ENCODE results near the gene NEU1. TPM values are rescaled to one million over a fixed set of nuclear protein-coding genes. Genes with fewer than 3 reads are reported as not detected.

Gene NEU1
- total and polyA plus RNA-seq, 8 donors = 11.3 to 60.7 (median 23.6) TPM

DNA sequence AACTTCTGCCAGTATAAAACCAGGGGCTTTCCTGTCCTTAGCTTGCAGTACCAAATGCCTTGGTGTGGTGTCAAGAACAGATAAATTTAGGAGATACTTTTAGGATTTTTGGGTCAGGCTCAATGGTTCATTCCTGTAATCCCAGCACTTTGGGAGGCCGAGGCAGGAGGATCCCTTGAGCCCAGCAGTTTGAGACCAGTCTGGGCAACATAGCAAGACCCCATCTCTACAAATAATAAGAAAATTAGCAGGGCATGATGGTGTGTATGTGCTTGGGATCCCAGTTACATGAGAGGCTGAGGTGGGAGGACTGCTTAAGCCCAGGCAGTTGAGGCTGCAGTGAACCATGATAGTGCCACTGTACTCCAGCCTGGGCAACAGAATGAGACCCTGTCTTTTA is 42.4 kb upstream of the NEU1 start:
- Histone ChIP-seq H3K9me3 (no peaks in the 10 kb centered on the region), H3K4me1 (peaks cover 16 to 43% (median 31%) of the 10 kb centered on the region in 4 donors), H3K4me3 (no peak overlapping the region), H3K27me3 (no peaks in the 10 kb centered on the region), H3K27ac (no peak overlapping the region), H3K36me3 (no peaks in the 10 kb centered on the region)
- DNase-seq = no peak
- TF ChIP-seq, protein P1, sequence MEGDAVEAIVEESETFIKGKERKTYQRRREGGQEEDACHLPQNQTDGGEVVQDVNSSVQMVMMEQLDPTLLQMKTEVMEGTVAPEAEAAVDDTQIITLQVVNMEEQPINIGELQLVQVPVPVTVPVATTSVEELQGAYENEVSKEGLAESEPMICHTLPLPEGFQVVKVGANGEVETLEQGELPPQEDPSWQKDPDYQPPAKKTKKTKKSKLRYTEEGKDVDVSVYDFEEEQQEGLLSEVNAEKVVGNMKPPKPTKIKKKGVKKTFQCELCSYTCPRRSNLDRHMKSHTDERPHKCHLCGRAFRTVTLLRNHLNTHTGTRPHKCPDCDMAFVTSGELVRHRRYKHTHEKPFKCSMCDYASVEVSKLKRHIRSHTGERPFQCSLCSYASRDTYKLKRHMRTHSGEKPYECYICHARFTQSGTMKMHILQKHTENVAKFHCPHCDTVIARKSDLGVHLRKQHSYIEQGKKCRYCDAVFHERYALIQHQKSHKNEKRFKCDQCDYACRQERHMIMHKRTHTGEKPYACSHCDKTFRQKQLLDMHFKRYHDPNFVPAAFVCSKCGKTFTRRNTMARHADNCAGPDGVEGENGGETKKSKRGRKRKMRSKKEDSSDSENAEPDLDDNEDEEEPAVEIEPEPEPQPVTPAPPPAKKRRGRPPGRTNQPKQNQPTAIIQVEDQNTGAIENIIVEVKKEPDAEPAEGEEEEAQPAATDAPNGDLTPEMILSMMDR (IDR thresholded peaks at IDR 0.05) = no peak
- TF ChIP-seq EP300 (IDR thresholded peaks at IDR 0.05) (no peak), POLR2AphosphoS5 (IDR thresholded peaks at IDR 0.05) (no peak), POLR2A (IDR thresholded peaks at IDR 0.05) (no peak)
- intact Hi-C loops (cut with DNase I; ENCODE audit: low total_unique reads) = loop anchor here (5.0 kb wide), 1 partner anchor 47 kb away; no protein-coding TSS in a partner anchor
- WGBS, 5 donors = 81 to 100% (median 90%) methylated on average over 1 of the region's 1 CpG

DNA sequence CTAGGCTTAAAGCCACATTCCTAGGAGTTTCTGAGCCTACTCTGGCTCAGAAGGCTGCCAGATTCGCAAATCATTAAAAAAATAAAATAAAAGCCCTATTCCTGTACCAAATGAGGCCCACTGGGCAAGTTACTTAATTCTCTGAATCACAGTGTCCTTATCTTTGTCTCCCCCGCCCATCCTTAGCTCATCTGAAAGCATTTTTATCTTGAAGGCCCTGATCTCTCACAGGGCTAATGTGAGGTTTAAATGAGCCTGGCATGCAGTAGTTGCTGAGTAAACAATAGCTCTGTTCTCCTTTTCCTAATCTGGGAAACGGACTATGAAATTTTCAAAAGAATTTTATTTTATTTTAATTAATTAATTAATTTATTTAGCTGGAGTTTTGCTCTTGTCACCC is 41.3 kb upstream of the NEU1 start:
- WGBS, 5 donors = 65 to 73% (median 69%) methylated on average over 3 of the region's 3 CpGs
- TF ChIP-seq, protein P1 (IDR thresholded peaks at IDR 0.05) = no peak
- TF ChIP-seq EP300 (IDR thresholded peaks at IDR 0.05) = no peak
- no peak for DNase-seq
- Histone ChIP-seq H3K27ac (peak overlapping the region in 3 of 5 donors; percentile 44 to 90 (median 90)), H3K36me3 (no peaks in the 10 kb centered on the region), H3K27me3 (no peaks in the 10 kb centered on the region), H3K4me1 (peaks cover 20 to 54% (median 41%) of the 10 kb centered on the region in 4 donors), H3K4me3 (no peak overlapping the region), H3K9me3 (no peaks in the 10 kb centered on the region)
- intact Hi-C loops (cut with DNase I; ENCODE audit: low total_unique reads) = no loop called here

GRCh38 chr6:31901953-31902643 is 39.5 kb upstream of the NEU1 start, which contains the start of gene ZBTB12:
Gene ZBTB12, minus strand, starts transcription at chr6:31902086. Its CDS starts 781 bp downstream, at chr6:31901305.
- 0 to 2% (median 1%) methylated on average over 27 to 77 of the region's 77 CpGs for WGBS, 5 donors
- DNase-seq = peak; percentile 93 to 99
- H3K4me3 ChIP-seq = peak within 1 kb of the TSS; percentile 67 to 86 (median 75)
- peak within 1 kb of the TSS; percentile 81 to 92 (median 90) for H3K27ac ChIP-seq
- no peaks in the 10 kb centered on the region for H3K36me3 ChIP-seq
- H3K4me1 ChIP-seq = peaks cover 25 to 58% (median 45%) of the 10 kb centered on the region in 4 donors
- intact Hi-C loops (cut with DNase I; ENCODE audit: low total_unique reads) = no loop called here
- no peaks in the 10 kb centered on the region for H3K27me3 ChIP-seq
- no peaks in the 10 kb centered on the region for H3K9me3 ChIP-seq
- TF ChIP-seq, protein P1 (IDR thresholded peaks at IDR 0.05) = peak in 1 of 7 experiments; percentile 11
- TF ChIP-seq POLR2A (IDR thresholded peaks at IDR 0.05) = no peak
- peak in 2 of 3 donors; percentile 47 to 66 for TF ChIP-seq POLR2AphosphoS5 (IDR thresholded peaks at IDR 0.05)
- no peak for TF ChIP-seq EP300 (IDR thresholded peaks at IDR 0.05)

GRCh38 chr6:31901415-31901952 is 38.9 kb upstream of the NEU1 start:
- Histone ChIP-seq H3K36me3 (no peaks in the 10 kb centered on the region), H3K4me1 (peaks cover 30 to 64% (median 51%) of the 10 kb centered on the region in 4 donors), H3K27ac (peak overlapping the region; percentile 81 to 92 (median 90)), H3K9me3 (no peaks in the 10 kb centered on the region), H3K27me3 (no peaks in the 10 kb centered on the region), H3K4me3 (peak overlapping the region; percentile 67 to 86 (median 75))
- peak; percentile 57 to 83 for DNase-seq
- no peak for TF ChIP-seq POLR2AphosphoS5 (IDR thresholded peaks at IDR 0.05)
- TF ChIP-seq EP300 (IDR thresholded peaks at IDR 0.05) = no peak
- no peak for TF ChIP-seq POLR2A (IDR thresholded peaks at IDR 0.05)
- TF ChIP-seq, protein P1 (IDR thresholded peaks at IDR 0.05) = no peak
- intact Hi-C loops (cut with DNase I; ENCODE audit: low total_unique reads) = no loop called here
- WGBS, 5 donors = 1 to 2% (median 2%) methylated on average over 13 to 45 of the region's 45 CpGs
